Ishikawa (cell line): ENCODE measurements around the gene ANKRD13D.

Experiments
- CEBPB ChIP-seq: IDR thresholded peaks from 2 replicates; pipeline ENCODE4 v1.6.1; 2012
- CREB1 ChIP-seq: IDR thresholded peaks from 2 replicates; pipeline ENCODE4 v1.6.1; 2012; ENCODE audit warnings: low read depth
- EGR1 ChIP-seq: IDR thresholded peaks from 2 replicates; pipeline ENCODE4 v1.6.1; 2012
- EP300 ChIP-seq: IDR thresholded peaks from 2 replicates; pipeline ENCODE4 v1.6.1; 2012; ENCODE audit warnings: borderline replicate concordance
- FOXM1 ChIP-seq: IDR thresholded peaks from 2 replicates; pipeline ENCODE4 v1.6.1; 2012; ENCODE audit warnings: low read depth, borderline replicate concordance
- MAX ChIP-seq: IDR thresholded peaks from 2 replicates; pipeline ENCODE4 v1.6.1; 2012
- NFIC ChIP-seq: IDR thresholded peaks from 2 replicates; pipeline ENCODE4 v1.6.1; 2012
- RAD21 ChIP-seq: IDR thresholded peaks from 2 replicates; pipeline ENCODE4 v1.6.1; 2012; ENCODE audit warnings: low read depth
- TAF1 ChIP-seq: IDR thresholded peaks from 2 replicates; pipeline ENCODE4 v1.6.1; 2012; ENCODE audit warnings: low read depth, mild to moderate bottlenecking
- TCF12 ChIP-seq: IDR thresholded peaks from 2 replicates; pipeline ENCODE4 v1.6.1; 2012; ENCODE audit warnings: low read depth
- TEAD4 ChIP-seq: IDR thresholded peaks from 2 replicates; pipeline ENCODE4 v1.6.1; 2012
- USF1 ChIP-seq: IDR thresholded peaks from 2 replicates; pipeline ENCODE4 v1.6.1; 2012
- YY1 ChIP-seq: IDR thresholded peaks from 2 replicates; pipeline ENCODE4 v1.6.1; 2012; ENCODE audit warnings: low read depth
- ZBTB7A ChIP-seq: IDR thresholded peaks from 2 replicates; pipeline ENCODE4 v1.6.1; 2012; ENCODE audit warnings: low read depth
- TF ChIP-seq, protein P1 (sequence below): IDR thresholded peaks from 2 replicates; pipeline ENCODE4 v1.6.1; 2012; ENCODE audit warnings: low read depth, mild to moderate bottlenecking

The ANKRD13D gene

DNA sequence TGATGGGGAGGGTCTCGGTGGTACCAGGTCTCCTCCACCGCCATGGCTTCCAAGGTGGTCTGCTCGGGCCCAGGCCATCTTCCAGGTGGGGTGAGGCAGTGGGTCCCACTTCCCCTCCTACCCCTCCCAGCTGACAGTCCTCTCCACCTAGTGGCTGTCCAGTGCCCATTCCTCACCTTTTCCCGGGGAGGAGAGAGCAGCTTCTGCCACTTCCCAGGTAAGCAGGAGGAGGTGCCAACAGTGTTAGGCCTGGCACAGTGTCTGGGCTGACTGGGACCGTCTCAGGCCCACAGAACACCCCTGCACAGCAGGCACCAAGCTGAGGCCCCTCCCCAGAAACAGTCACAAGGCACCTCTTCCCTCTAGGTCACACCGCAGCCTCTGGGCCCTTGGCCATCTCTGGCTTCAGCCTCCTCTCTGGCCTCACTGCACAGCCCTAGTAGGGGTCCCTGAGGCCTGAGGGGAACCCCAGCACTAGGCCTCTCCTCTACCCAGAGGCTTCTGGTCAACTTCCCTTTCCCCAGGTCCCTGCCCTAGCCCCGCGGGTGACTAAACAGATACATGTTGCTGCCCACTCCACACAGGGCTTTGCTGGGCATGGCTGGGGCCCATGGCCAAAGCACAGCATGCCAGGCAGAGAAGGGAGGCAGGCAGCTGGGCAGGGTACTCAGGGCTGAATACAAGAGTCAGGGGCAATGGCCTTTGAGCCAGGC is 2.3 kb upstream of the ANKRD13D start:
- TF ChIP-seq NFIC (no peak), TEAD4 (no peak), YY1 (no peak), USF1 (no peak), RAD21 (no peak), TCF12 (no peak), ZBTB7A (no peak), CEBPB (no peak), FOXM1 (no peak), TAF1 (no peak), EP300 (no peak), CREB1 (no peak), MAX (no peak), EGR1 (no peak)
- TF ChIP-seq, protein P1, sequence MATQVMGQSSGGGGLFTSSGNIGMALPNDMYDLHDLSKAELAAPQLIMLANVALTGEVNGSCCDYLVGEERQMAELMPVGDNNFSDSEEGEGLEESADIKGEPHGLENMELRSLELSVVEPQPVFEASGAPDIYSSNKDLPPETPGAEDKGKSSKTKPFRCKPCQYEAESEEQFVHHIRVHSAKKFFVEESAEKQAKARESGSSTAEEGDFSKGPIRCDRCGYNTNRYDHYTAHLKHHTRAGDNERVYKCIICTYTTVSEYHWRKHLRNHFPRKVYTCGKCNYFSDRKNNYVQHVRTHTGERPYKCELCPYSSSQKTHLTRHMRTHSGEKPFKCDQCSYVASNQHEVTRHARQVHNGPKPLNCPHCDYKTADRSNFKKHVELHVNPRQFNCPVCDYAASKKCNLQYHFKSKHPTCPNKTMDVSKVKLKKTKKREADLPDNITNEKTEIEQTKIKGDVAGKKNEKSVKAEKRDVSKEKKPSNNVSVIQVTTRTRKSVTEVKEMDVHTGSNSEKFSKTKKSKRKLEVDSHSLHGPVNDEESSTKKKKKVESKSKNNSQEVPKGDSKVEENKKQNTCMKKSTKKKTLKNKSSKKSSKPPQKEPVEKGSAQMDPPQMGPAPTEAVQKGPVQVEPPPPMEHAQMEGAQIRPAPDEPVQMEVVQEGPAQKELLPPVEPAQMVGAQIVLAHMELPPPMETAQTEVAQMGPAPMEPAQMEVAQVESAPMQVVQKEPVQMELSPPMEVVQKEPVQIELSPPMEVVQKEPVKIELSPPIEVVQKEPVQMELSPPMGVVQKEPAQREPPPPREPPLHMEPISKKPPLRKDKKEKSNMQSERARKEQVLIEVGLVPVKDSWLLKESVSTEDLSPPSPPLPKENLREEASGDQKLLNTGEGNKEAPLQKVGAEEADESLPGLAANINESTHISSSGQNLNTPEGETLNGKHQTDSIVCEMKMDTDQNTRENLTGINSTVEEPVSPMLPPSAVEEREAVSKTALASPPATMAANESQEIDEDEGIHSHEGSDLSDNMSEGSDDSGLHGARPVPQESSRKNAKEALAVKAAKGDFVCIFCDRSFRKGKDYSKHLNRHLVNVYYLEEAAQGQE: no peak

GRCh38 chr11:67287355-67288197 is 1.5 kb upstream of the ANKRD13D start:
- TF ChIP-seq FOXM1: no peak
- TF ChIP-seq USF1: no peak
- TF ChIP-seq EP300: no peak
- TF ChIP-seq TEAD4: no peak
- TF ChIP-seq MAX: no peak
- TF ChIP-seq CEBPB: no peak
- TF ChIP-seq, protein P1: no peak
- no peak for TF ChIP-seq TAF1
- no peak for TF ChIP-seq CREB1
- TF ChIP-seq EGR1: no peak
- TF ChIP-seq TCF12: no peak
- TF ChIP-seq RAD21: no peak
- TF ChIP-seq YY1: no peak
- TF ChIP-seq NFIC: no peak
- TF ChIP-seq ZBTB7A: no peak

GRCh38 chr11:67288198-67288451 is 978 bp upstream of the ANKRD13D start:
- no peak for TF ChIP-seq EGR1
- TF ChIP-seq TEAD4: no peak
- no peak for TF ChIP-seq MAX
- no peak for TF ChIP-seq TAF1

- TF ChIP-seq TAF1 (peak; percentile 69; the same call in 1 of the 2 replicates), EP300 (no peak), MAX (peak; percentile 84), TCF12 (peak; percentile 41), NFIC (0 out of 2 replicates have a peak, but pooled peaks have one; percentile 6), CEBPB (peak; percentile 98), RAD21 (no peak), TEAD4 (no peak), EGR1 (peak; percentile 58; the same call in 1 of the 2 replicates), USF1 (no peak), FOXM1 (peak; percentile 70; the same call in 1 of the 2 replicates), YY1 (peak; percentile 38; the same call in 1 of the 2 replicates), CREB1 (no peak), ZBTB7A (peak; percentile 88)
- TF ChIP-seq, protein P1: no peak; the same call in 1 of the 2 replicates
Observed at GRCh38 chr11:67288452-67289225, 464 bp upstream of the ANKRD13D start.
